Glomerular visceral epithelial cell (primary cell): ENCODE results near the gene AEBP1.
A peak's percentile ranks its signal among the peaks of the same experiment; 100 is the strongest.

Source experiments
- DNase-seq: peaks from one replicate; pipeline ENCODE4 v3.0.0-alpha.2; 2016; ENCODE audit errors: extremely low spot score

AEBP1 gene

GRCh38 chr7:44066494-44067063 is 37.6 kb upstream of the AEBP1 start:
- DNase-seq = no peak

GRCh38 chr7:44067064-44067951 is 36.8 kb upstream of the AEBP1 start:
- DNase-seq = no peak

GRCh38 chr7:44068054-44068453 is 36.1 kb upstream of the AEBP1 start:
- DNase-seq = no peak

GRCh38 chr7:44071726-44072363 is 32.3 kb upstream of the AEBP1 start:
- DNase-seq = no peak

DNA sequence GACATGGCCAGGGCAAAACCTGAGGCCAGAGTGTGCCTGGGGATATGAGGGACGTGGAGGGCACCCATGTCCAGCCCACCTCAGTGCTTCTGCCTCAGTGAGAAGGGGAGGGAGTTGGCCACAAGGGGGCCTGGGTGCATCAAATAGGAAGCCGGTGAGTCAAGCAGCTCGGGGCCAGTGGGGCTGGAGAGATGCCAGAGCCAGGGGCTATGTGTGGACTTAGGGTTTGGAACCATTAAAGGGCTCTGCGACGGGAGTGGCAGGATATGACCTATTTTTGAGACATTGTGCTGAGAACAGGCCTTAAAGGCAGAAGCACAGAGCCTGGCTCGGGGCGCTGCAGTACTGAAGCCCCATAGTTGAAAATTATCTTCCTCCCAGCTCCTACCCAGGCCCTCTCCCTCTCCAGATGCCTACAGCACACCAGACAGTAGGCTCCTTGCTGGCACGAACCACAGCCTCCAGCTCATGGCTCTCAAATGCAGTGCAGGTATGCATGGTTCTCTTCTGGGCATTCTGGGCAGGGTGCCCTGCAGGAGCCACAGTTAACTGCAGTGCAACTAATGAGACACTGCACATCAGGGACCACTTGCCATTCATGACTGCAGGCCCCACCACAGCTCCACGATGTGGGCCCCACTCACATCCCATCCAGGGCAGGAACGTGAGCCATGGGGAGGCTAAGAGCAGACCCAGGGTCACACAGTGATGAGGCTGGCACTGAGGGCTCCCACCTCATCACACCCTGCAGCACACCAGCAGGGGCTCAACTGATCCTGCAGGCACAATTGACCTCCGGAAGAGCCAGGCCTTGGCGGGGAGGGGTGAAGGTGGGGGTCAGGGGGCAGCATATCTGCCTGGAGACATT is 31.5 kb upstream of the AEBP1 start:
- peak; percentile 88 for DNase-seq

DNA sequence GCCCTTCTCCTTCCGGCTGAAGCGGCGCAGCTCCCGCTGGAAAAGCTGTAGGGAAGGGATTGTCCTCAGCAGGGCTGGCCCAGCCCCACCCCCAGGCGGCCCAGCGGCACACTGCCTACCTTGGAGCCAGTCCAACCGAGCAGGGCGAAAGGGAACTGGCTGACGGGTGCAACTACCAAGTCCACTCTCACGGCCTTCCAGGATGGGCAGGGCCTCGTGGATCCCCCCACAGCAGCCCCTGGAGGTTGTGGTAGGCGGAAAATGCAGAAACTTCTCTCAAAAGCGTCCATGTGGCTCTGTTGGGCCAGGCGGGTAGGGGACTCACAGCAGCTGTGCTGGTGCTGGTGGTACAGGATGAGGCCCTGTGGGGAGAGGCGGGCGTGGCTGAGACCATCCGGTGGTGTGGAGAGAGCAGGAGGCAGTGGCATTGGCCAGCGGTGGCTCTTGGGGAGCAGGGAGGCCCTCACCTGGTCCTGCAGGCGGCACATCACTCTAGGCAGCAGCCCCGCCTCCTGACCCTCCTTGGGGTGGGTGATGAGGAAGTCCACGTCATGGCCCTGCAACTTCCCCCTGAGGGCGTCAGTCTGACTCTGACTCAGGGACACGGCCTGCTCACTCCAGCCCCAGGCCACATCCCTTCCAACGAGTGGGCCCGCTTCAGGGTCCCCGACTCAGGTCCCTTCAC is 30.3 kb upstream of the AEBP1 start:
- DNase-seq = no peak

- DNase-seq = no peak
These were observed 29.8 kb upstream of the AEBP1 start for GRCh38 chr7:44074349-44074695.

DNA sequence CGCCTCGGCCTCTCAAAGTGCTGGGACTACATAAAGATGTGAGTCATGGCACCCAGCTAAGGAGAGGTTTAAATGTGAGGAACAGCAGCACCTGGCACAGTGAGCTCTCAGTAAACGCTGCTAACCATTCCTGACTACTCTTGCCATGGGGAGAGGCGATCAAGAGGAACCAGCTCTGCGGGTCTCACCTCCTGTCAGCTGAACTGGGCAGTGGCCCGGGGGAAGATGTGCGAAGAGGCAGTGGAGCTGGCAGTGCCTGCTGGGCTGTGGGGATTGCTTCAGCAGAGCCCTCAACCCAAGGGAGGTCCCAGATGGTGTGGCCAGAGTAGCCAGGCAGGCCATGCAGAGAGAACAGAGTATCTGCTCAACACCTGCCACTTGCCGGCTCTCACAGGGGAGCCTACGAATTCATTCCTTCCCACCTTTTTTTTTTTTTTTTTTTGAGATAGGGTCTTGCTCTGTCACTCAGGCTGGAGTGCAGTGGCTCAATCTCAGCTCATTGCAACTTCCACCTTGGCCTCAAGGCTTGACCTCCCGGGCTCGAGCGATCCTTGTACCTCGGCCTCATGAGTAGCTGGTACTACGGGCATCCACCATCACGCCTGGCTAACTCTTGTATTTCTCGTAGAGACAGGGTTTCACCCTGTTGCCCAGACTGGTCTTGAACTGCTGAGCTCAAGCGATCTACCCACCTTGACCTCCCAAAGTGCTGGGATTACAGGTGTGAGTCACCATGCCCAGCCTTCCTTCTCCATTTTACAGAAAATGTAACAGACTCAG is 28.7 kb upstream of the AEBP1 start:
- no peak for DNase-seq

DNA sequence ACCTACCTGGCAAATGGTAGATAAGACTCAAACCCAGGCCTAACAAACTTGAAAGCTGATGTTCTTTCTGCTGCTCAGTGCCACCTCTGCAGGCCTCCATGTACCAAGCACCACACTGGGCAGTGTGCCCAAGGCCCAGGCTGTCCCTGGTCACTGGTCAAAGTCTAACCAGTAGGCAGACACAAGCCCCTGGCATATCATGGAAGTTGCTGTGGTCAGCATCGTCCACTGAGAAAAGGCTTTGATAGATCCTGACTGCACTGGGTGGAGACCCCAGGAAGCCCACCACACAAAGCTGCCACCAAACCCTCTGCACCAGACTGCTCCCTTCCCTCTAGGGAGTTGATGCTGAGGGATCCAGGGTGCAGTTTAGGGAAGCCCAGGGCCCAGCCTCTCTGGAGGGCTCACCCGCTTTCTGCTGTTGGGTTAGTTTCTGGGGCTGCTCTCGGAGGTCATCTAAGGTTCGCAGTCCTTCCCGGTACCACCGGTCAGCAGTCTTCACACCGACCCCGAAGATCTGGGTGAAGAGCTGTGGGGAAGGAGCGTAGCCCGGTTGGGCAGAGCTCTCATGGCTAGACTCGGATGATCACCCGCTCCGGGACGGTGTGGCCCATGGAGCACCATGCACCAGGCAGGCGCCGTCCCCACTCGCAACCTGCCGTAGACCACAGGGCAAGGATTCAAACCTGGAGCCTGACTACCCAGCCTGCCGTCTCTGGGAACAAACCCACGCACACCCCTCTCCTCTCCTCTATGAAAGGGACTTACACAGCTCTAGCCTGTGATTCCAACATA is 27.8 kb upstream of the AEBP1 start:
- DNase-seq = no peak

DNA sequence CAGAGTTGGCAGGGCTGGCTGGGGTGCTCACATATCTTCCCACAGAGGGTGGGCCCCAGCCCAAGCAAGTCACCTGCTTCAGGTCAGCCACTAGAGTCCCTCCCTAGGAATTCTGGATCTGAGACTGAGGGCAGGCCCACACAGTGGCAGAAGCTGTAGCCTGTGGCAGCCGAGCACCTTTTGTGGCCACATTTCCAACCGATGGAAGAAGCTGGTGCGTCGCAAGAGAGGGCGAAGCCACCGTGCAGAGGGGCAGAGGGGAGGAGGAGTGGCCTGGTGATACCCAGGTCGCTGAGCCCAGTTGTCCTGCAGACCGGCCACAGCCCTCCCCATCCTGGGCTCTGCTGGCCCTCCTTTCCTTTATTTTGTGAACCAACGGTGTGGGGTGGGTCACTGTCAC is 27.1 kb upstream of the AEBP1 start:
- DNase-seq = no peak

DNA sequence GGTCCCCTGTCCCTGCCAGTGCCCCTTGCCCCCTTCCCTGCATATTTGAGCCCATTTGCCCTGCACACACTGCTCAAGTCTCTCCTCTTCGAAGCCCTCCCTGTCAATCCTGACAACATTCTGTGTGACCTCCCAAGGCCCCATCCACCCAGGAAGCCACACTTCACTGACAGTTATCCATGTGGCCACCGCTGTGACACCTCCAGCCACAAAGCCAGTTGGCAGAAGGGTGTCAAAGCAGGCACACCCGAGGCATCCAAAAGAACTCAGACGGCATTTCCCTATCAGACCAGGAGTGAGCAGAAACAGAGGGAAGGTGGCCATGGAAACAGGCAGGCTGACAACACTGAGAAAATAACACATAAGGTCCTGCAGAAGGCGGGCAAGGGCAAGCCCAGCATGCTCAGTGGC is 26.5 kb upstream of the AEBP1 start:
- DNase-seq = no peak

- peak; percentile 37 for DNase-seq
These were observed 25.6 kb upstream of the AEBP1 start for GRCh38 chr7:44078521-44078920.

GRCh38 chr7:44079331-44080021 is 24.7 kb upstream of the AEBP1 start:
- no peak for DNase-seq

GRCh38 chr7:44080118-44080517 is 24.0 kb upstream of the AEBP1 start:
- no peak for DNase-seq

- no peak for DNase-seq
These were observed 23.4 kb upstream of the AEBP1 start for GRCh38 chr7:44080686-44081265.

- DNase-seq = no peak
These were observed 22.8 kb upstream of the AEBP1 start for GRCh38 chr7:44081266-44081748.

DNA sequence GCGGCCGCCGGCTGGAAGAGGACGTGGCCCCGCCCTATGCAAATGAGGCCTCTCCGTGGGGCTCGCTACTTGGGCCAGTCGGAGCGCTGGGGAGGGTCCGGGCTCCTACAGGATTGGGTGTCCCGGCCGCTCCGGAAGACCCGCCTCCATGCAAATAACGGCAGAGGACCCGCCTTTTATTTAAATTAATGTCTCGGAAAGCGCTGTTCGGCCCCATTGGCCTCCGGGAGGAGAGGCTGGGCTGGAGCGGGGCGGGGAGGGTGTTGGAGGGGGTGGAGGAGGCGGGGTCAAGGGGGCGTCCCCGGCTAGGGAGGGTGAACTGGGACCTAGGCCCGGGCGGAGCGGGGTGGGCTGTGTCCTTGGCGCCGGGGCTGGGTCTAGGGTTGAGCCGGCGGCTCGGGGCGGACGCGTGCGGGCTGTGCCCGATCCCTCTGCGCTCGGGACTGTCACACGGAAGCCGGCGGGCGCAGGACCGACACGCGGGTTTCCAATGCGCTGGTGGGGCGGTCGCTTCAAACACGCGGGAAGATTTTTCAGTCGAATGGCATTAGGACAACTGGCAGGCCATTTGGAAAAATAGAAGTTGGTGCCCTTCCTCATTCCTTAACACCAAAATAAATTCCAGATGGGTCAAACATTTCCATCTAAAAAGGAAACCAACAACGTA is 21.5 kb upstream of the AEBP1 start:
- peak; percentile 99 for DNase-seq

DNA sequence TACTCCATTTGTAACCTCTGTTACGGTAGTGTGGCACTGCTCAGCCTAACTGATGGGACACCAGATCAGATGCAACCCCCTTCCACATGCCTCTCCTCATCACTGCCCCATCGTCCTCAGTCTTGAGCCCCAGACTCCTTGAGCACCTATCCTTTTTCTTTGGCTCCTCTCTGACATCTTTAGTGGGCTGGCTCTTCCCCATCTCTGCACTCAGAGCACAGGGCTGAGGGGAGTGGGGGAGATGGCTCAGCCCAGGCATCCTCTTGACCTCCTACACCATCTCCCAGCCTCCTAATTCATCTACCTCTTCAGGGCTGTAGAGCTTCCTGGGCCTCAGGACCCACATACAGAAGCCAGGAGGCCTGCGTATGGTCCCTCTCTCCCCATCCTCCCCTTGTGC is 20.3 kb upstream of the AEBP1 start:
- no peak for DNase-seq
